CD8-positive, alpha-beta memory T cell (primary cell): ENCODE data around the gene RAB30. TPM values are rescaled to one million over a fixed set of nuclear protein-coding genes. Genes with fewer than 3 reads are reported as not detected.
A peak's percentile ranks its signal among the peaks of the same experiment; 100 is the strongest.

Experiments used
- CTCF ChIA-PET: fragments of 350-600 bp; sonication (Branson Sonifier 250); formaldehyde crosslinking; loops from one replicate; lab custom pipeline; 2021; ENCODE audit warnings: antibody characterized with exemption; lab: Charles Lee
- POLR2A ChIA-PET: fragments of 350-600 bp; sonication (Branson Sonifier 250); formaldehyde crosslinking; loops from one replicate; lab custom pipeline; 2021; ENCODE audit warnings: antibody characterized with exemption; lab: Charles Lee
- DNase-seq, 5 donors: peaks; one replicate each; pipeline versions ENCODE4 v3.0.0 to v3.0.0-alpha.2; 2020 to 2022; ENCODE audit warnings: mixed read lengths in 1 of 5
- H3K27ac ChIP-seq: one replicate; pipeline ENCODE4 v1.7.0; 2013; ENCODE audit warnings: low read depth, mild to moderate bottlenecking, low read length, moderate library complexity
- H3K27me3 ChIP-seq: 2 replicates; pipeline ENCODE4 v1.7.0; 2013; ENCODE audit warnings: low read length, mild to moderate bottlenecking; ENCODE audit not compliant: insufficient read depth, poor library complexity, severe bottlenecking
- H3K36me3 ChIP-seq: 2 replicates; pipeline ENCODE4 v1.7.0; 2013; ENCODE audit warnings: mild to moderate bottlenecking, low read length, moderate library complexity; ENCODE audit not compliant: insufficient read depth
- H3K4me1 ChIP-seq: 2 replicates; pipeline ENCODE4 v1.7.0; 2013; ENCODE audit warnings: mild to moderate bottlenecking, low read length, moderate library complexity; ENCODE audit not compliant: insufficient read depth
- H3K4me3 ChIP-seq: 2 replicates; pipeline ENCODE4 v1.7.0; 2013; ENCODE audit warnings: mild to moderate bottlenecking, low read length
- H3K9me3 ChIP-seq: 2 replicates; pipeline ENCODE4 v1.7.0; 2013; ENCODE audit warnings: mild to moderate bottlenecking, low read length
- H3K27ac Mint-ChIP-seq, 8 donors: one replicate each; pipeline ENCODE4 v1.8.0; 2020 to 2021; ENCODE audit warnings: mixed read lengths in 8 of 8, mild to moderate bottlenecking in 6 of 8, inconsistent platforms in 3 of 8, moderate library complexity in 3 of 8
- H3K27me3 Mint-ChIP-seq, 2 donors: one replicate each; pipeline ENCODE4 v1.8.0; 2020 to 2021; ENCODE audit warnings: mixed read lengths in 2 of 2, mild to moderate bottlenecking in 1 of 2, moderate library complexity in 1 of 2
- H3K36me3 Mint-ChIP-seq, 3 donors: one replicate each; pipeline ENCODE4 v1.8.0; 2020 to 2021; ENCODE audit warnings: mixed read lengths in 3 of 3, inconsistent platforms in 1 of 3, mild to moderate bottlenecking in 1 of 3
- H3K4me1 Mint-ChIP-seq, 3 donors: one replicate each; pipeline ENCODE4 v1.8.0; 2020 to 2021; ENCODE audit warnings: mixed read lengths in 3 of 3, inconsistent platforms in 1 of 3, mild to moderate bottlenecking in 1 of 3
- H3K4me3 Mint-ChIP-seq, 7 donors: one replicate each; pipeline ENCODE4 v1.8.0; 2020 to 2021; ENCODE audit warnings: mixed read lengths in 7 of 7, mild to moderate bottlenecking in 6 of 7, moderate library complexity in 4 of 7, inconsistent platforms in 2 of 7
- H3K9me3 Mint-ChIP-seq, 5 donors: one replicate each; pipeline ENCODE4 v1.8.0; 2020 to 2022; ENCODE audit warnings: mixed read lengths in 5 of 5, mild to moderate bottlenecking in 3 of 5, moderate library complexity in 2 of 5, inconsistent platforms in 1 of 5
- polyA plus RNA-seq: library from polyadenylated mRNA; unstranded; fragments of 300-500 nt; fragmentation: Illumina TruSeq; gene quantifications from one replicate; pipeline ENCODE4 v1.2.3, GENCODE V29; 2021
- total RNA-seq, 2 experiments: library from RNA; stranded (reverse); gene quantifications; one replicate each; pipeline ENCODE4 v1.2.3, GENCODE V29; 2021

The RAB30 gene
- total and polyA plus RNA-seq, 3 experiments from 2014 or later, result 5.1 to 17.1 (median 15.7) TPM

GRCh38 chr11:83025267-83025704 lies 46.4 kb downstream of the RAB30 start:
- H3K36me3 ChIP-seq, result no peaks in the 10 kb centered on the region
- ChIA-PET CTCF (no interaction called here), POLR2A (no interaction called here)
- no peaks in the 10 kb centered on the region for H3K9me3 Mint-ChIP-seq
- peaks cover 0 to 2% of the 10 kb centered on the region in 2 donors for H3K27me3 Mint-ChIP-seq
- peaks cover 19% of the 10 kb centered on the region for H3K4me1 ChIP-seq
- H3K4me3 ChIP-seq, result no peak overlapping the region
- H3K9me3 ChIP-seq, result no peaks in the 10 kb centered on the region
- no peaks in the 10 kb centered on the region for H3K27me3 ChIP-seq
- H3K4me3 Mint-ChIP-seq, result no peak overlapping the region
- peaks cover 14 to 31% (median 14%) of the 10 kb centered on the region in 3 donors for H3K4me1 Mint-ChIP-seq
- peaks cover 0 to 6% (median 2%) of the 10 kb centered on the region in 3 donors for H3K36me3 Mint-ChIP-seq
- H3K27ac Mint-ChIP-seq, result no peak overlapping the region
- DNase-seq, result no peak
- H3K27ac ChIP-seq, result no peak overlapping the region

DNA sequence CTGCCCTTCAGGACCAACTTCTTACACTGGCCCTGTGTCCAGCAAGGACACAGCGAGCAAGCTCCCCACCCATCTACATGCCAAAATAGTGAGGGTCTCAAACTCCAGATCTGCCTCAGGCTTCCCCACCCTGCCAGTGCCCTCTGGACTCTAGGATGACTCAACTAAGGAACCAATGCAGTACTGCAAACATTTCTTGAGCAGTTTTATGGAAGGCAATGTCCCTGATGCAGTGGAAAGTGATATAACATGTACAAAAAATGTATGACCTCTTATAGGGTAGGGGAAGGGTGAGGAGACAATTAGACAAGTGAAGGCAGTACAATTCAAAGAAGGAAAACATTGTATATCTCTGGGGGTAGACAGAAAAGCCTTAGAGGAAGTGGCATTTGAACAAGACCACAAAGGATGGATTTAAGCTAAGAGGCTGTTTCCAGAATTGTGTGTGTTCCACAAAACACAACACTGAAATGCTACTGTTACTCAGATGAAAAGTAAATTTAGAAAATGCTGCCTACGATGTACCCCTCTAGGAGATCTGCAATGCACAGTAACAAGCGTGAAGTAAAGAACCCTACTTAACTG lies 47.3 kb downstream of the RAB30 start:
- H3K27ac Mint-ChIP-seq, result no peak overlapping the region
- POLR2A ChIA-PET, result no interaction called here
- H3K27me3 Mint-ChIP-seq, result peaks cover 0 to 2% of the 10 kb centered on the region in 2 donors
- H3K36me3 ChIP-seq, result no peaks in the 10 kb centered on the region
- H3K4me3 ChIP-seq, result no peak overlapping the region
- CTCF ChIA-PET, result no interaction called here
- H3K27ac ChIP-seq, result no peak overlapping the region
- H3K36me3 Mint-ChIP-seq, result peaks cover 0 to 3% (median 2%) of the 10 kb centered on the region in 3 donors
- no peaks in the 10 kb centered on the region for H3K27me3 ChIP-seq
- H3K4me3 Mint-ChIP-seq, result no peak overlapping the region
- no peaks in the 10 kb centered on the region for H3K9me3 ChIP-seq
- H3K4me1 ChIP-seq, result peaks cover 19% of the 10 kb centered on the region
- H3K9me3 Mint-ChIP-seq, result no peaks in the 10 kb centered on the region
- peaks cover 14 to 31% (median 14%) of the 10 kb centered on the region in 3 donors for H3K4me1 Mint-ChIP-seq
- no peak for DNase-seq

- Histone ChIP-seq H3K9me3 (no peaks in the 10 kb centered on the region), H3K27ac (no peak overlapping the region), H3K36me3 (no peaks in the 10 kb centered on the region), H3K4me3 (no peak overlapping the region), H3K27me3 (no peaks in the 10 kb centered on the region), H3K4me1 (peaks cover 19% of the 10 kb centered on the region)
- ChIA-PET POLR2A (no interaction called here), CTCF (no interaction called here)
- no peaks in the 10 kb centered on the region for H3K9me3 Mint-ChIP-seq
- peaks cover 0 to 3% (median under 1%) of the 10 kb centered on the region in 3 donors for H3K36me3 Mint-ChIP-seq
- H3K4me1 Mint-ChIP-seq, result peaks cover 14 to 27% (median 14%) of the 10 kb centered on the region in 3 donors
- no peak overlapping the region for H3K4me3 Mint-ChIP-seq
- H3K27ac Mint-ChIP-seq, result peak overlapping the region in 1 of 8 donors; percentile 1
- H3K27me3 Mint-ChIP-seq, result peaks cover 0 to 2% of the 10 kb centered on the region in 2 donors
- no peak for DNase-seq
Measured at GRCh38 chr11:83023410-83023809, 48.3 kb downstream of the RAB30 start.

DNA sequence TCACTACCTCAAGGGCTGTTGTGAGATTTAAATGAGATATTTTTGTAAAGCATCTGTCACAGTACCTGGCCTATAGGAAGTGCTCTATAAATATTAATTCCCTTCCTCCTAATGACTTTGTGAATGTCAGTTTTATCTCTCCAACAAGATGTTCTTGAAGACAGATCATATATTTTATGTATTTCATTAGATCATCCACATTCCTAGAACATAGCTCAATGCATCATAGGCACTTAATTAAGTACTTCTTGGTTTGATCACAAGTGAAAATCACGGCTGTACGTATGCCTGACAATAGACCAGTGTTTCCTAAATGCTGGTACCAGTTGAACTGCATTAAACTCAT lies 49.9 kb downstream of the RAB30 start:
- H3K4me1 ChIP-seq, result peaks cover 19% of the 10 kb centered on the region
- H3K36me3 ChIP-seq, result no peaks in the 10 kb centered on the region
- POLR2A ChIA-PET, result no interaction called here
- H3K27ac ChIP-seq, result no peak overlapping the region
- H3K27me3 Mint-ChIP-seq, result peaks cover 0 to 2% of the 10 kb centered on the region in 2 donors
- CTCF ChIA-PET, result no interaction called here
- no peak for DNase-seq
- peaks cover 14 to 21% (median 14%) of the 10 kb centered on the region in 3 donors for H3K4me1 Mint-ChIP-seq
- H3K27me3 ChIP-seq, result no peaks in the 10 kb centered on the region
- no peaks in the 10 kb centered on the region for H3K9me3 Mint-ChIP-seq
- H3K4me3 ChIP-seq, result no peak overlapping the region
- H3K27ac Mint-ChIP-seq, result no peak overlapping the region
- H3K4me3 Mint-ChIP-seq, result no peak overlapping the region
- H3K9me3 ChIP-seq, result no peaks in the 10 kb centered on the region
- peaks cover 0 to 4% (median 0%) of the 10 kb centered on the region in 3 donors for H3K36me3 Mint-ChIP-seq

DNA sequence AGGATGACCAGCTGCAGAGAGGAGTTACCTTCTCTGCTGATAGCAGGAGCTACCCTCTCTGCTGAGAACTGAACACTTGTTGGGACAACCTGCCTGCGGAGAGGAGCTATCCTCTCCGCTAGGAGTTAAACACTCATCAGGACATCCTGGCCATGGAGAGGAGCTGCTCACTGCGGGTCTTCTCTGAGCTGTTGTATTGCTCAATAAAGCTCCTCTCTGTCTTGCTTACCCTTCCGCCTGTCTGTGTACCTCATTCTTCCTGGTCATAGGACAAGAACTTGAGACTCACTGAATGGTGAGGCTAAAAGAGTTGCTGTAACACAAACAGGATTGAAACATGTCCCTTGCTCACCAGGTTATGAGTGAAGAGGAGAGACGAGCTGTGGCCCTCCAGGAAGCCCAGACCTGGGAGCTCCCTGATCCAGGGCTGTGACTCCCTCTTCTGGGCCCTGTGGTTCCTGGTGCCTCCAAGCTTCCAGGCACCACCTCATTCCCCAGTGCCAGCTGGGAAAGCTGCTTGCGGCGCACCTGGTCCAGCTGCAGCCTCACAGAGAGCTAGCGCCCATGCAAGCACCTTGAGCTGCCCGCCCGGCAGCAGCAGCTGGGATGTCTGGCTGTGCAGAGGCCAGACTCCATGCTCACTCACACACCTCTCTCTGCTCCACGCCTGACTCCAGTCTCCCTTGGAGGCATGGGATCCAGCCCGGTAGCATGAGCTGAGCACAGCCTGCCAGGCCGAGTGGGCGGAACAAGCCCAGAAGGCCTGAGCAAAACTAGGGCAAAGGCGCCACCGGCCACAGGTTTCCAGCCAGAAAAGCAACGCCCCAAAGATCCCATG lies 50.5 kb downstream of the RAB30 start:
- H3K4me1 Mint-ChIP-seq, result peaks cover 13 to 21% (median 14%) of the 10 kb centered on the region in 3 donors
- H3K36me3 Mint-ChIP-seq, result peaks cover 0 to 2% (median 0%) of the 10 kb centered on the region in 3 donors
- Histone ChIP-seq H3K9me3 (no peaks in the 10 kb centered on the region), H3K27me3 (no peaks in the 10 kb centered on the region), H3K36me3 (no peaks in the 10 kb centered on the region), H3K27ac (no peak overlapping the region), H3K4me3 (no peak overlapping the region), H3K4me1 (peaks cover 19% of the 10 kb centered on the region)
- no peak overlapping the region for H3K27ac Mint-ChIP-seq
- DNase-seq, result no peak
- CTCF ChIA-PET, result no interaction called here
- POLR2A ChIA-PET, result interaction anchor here (0.7 kb wide), 1 partner anchor 78 kb away, joined by 3 read pairs; no protein-coding TSS in a partner anchor
- no peaks in the 10 kb centered on the region for H3K9me3 Mint-ChIP-seq
- no peak overlapping the region for H3K4me3 Mint-ChIP-seq
- H3K27me3 Mint-ChIP-seq, result peaks cover 0 to under 1% of the 10 kb centered on the region in 2 donors

DNA sequence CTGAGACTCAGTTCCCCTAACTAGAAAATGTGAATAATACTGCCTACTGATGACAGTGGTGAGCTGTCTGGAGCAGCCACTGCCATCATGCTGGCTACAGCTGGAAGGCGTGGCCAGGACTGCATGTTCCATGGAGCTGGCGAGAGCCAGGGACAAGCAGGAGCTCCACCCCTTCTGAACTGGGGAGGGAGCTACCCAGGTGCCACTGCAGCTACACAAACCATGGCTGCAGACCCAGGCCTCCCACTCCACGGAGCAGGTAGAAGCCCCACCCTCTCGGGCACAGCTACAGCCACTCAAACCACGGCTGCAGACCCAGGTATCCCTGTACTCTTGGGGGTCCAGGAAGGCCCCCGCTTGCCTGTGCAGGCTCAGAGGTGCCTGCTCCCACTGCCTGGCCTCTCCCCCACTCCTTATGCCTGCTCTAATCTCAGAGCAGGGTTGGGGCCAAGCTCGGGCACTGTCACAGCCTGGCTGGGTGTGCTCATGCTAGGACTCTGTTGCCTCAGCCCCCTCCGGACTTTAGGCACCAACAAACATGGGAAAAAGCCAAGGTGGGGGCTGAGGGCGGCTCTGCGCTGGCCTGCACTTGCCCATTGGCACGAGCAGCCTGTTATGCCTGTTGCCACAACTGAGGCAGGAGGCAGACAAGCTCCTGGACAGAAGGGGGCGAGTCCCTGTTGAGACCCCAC lies 51.7 kb downstream of the RAB30 start:
- Mint-ChIP-seq H3K27ac (no peak overlapping the region), H3K9me3 (no peaks in the 10 kb centered on the region), H3K27me3 (no peaks in the 10 kb centered on the region), H3K4me3 (no peak overlapping the region), H3K4me1 (peaks cover 12 to 22% (median 15%) of the 10 kb centered on the region in 3 donors), H3K36me3 (peaks cover 0 to 2% (median 1%) of the 10 kb centered on the region in 3 donors)
- Histone ChIP-seq H3K4me1 (peaks cover 9% of the 10 kb centered on the region), H3K27ac (no peak overlapping the region), H3K27me3 (no peaks in the 10 kb centered on the region), H3K36me3 (no peaks in the 10 kb centered on the region), H3K9me3 (no peaks in the 10 kb centered on the region), H3K4me3 (no peak overlapping the region)
- no peak for DNase-seq
- POLR2A ChIA-PET, result no interaction called here
- CTCF ChIA-PET, result no interaction called here

GRCh38 chr11:83014951-83015350 lies 56.7 kb downstream of the RAB30 start:
- peaks cover 0 to 5% (median 2%) of the 10 kb centered on the region in 3 donors for H3K36me3 Mint-ChIP-seq
- no peaks in the 10 kb centered on the region for H3K27me3 ChIP-seq
- H3K27ac Mint-ChIP-seq, result peak overlapping the region in 1 of 8 donors; percentile 24
- no peak overlapping the region for H3K4me3 ChIP-seq
- peaks cover 16 to 38% (median 18%) of the 10 kb centered on the region in 3 donors for H3K4me1 Mint-ChIP-seq
- no peaks in the 10 kb centered on the region for H3K27me3 Mint-ChIP-seq
- no peak for DNase-seq
- H3K9me3 Mint-ChIP-seq, result no peaks in the 10 kb centered on the region
- POLR2A ChIA-PET, result no interaction called here
- H3K4me1 ChIP-seq, result no peaks in the 10 kb centered on the region
- CTCF ChIA-PET, result no interaction called here
- H3K36me3 ChIP-seq, result no peaks in the 10 kb centered on the region
- H3K4me3 Mint-ChIP-seq, result no peak overlapping the region
- no peak overlapping the region for H3K27ac ChIP-seq
- H3K9me3 ChIP-seq, result no peaks in the 10 kb centered on the region
